ENCODE results near the gene GSTP1.

The GSTP1 gene

DNA sequence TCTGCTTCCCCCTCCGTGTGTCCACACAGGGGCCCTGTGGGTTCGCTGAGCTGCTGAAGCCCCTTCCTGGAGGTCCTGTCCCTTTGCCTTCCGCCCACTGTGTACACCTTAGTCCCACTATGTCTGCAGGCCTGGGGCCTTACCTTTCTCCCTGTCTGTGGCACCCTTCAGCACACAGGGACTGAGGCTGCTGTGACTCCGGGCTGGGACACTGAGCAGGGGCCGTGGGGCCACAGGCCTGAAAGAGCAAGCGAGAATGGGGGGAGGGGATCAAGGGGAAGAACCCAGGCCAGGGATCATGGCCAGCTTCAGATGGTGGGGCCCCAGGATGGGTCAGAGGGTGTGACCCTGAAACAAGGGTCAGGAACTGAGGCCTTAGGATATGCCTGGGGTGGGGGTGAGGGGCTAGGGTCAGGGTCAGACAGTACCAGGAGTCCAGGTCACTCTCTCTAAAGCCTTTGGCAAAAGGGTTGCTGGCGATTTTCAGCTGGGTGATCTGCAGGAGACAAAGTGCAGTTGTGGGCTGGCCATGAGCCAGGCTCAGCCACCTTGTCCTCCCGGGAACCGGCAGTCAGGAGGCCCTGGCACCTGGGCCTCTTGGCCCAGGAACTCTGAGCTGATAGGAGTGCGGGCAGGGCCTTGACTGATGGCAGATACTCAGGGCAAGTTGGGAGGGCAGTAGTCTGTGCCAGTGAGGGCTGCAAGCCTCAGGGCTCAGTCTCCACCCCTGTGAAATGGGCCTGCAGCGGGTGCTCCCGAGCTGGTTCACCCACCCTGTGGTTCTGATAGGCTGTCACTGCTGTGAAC, 48.8 kb downstream of the GSTP1 start:
- DNase-seq: no peak

DNA sequence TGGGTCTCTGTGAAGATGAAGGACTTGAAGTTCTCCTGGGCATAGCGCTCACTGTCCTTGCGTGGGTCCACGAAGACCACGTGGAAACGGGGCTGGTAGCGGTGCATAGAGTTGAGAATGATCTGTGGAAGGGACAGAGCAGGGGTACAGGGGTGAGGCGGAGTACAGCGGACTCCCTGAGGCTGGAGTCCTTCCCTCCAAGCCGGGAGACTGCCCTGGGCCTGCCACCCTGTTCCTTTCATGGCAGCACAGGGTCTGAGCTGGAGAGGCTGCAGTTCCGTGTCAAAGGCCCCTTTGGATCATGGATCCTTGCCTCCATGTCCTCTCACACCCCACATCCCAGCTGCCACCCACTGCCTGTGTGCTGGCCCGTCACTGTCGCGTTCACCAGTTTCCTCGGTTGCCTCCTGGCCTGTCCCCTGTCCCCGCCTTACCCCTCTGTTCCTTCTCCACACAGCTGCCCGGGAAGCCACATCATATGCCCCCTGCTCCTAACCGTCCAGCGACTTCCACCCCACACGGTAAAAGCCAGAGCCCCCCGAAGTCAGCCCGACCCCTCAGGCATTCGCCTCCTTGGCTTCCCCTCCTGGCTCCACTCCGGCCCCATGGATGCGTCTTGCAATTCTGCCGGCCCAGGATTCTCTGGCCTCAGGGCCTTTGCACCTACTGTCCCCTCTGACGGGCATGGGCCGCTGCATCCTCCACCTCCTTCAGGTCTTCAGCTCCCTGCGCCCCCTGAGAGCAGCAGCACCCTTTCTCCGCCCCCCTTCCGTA, 49.6 kb downstream of the GSTP1 start:
- no peak for DNase-seq

DNA sequence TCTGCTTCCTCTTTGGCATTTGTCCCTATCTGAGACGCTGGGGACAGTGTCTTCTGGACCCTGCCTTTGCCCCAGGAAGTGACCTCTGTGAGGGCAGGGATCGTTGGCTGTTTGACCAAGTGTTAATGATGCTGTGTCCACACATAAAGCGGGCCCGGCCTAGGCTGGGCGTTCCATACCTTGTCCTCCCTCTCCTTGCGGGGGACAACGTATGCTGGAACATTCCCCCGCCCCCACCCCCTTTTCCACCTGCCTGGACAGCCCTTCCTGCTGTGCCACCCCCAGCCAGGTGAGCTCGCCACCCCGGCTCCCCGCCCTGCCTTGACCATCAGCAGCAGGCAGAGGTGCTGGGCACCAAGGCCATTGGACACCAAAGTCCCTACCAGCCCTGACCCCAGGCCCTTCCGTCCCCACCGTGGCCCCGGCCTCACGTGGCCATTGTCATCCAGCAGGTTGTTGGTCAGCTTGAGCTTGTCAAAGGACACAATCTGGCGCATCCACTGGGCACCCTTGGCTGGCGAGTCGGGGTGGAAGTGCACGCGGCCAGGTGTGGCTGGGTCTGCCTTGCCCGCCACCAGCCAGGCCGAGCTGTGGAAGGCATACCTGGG, 50.2 kb downstream of the GSTP1 start:
- DNase-seq: no peak

DNA sequence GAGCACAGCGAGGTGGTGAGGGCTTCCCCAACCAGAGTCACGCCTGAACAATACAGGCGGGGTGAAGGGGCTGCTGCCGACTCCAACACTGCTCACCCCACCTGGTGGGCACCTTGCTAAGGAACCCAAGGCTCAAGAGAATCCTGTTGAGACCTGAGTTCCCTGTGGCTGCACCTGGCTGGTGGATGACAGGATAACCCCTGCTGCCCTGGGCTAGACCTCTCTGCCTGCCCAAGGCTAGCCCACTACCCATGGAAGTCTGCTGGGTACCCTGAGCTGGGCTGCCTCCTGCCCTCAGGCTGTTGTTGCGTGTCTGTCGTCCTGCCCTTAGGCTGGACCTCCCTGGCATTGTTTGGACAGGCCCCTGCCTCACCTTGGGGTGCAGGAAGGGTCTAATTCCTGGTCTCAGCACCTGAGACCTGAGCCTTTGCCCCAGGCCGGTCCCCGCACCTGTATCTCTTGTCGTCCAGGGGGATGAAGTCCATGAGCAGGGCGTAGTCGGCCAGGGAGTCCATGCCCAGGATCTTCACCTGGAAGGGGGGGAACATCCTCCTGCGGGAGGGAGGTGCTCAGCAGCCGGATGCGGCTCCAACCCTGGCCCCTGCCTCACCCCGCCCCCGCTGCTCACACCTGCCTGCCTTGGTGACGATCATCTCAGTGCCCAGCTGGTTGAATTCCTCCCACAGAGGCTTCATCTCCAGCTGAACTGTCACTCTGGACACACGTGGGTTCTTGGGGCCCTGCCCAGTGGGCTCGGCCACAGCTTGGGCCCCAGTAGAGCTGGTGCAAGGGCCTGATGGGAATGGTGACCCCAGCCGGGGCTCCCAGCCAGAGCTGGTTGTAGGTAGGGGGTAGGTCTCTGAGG, 51.0 kb downstream of the GSTP1 start:
- DNase-seq: no peak

DNA sequence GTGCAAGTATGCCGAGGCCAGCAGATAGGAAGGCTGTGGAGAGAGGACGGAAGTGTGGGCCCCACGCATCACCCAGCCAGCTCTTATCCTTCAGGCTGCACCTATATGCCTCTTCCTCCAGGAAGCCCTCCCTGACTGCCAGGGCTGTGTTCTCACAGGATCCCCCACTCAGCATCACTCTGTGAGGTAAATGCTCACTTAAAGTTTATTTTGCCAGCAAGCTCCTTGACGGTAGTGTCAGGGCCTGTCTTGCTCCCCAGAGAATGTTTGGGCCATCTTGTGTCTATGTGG, 51.6 kb downstream of the GSTP1 start:
- DNase-seq: no peak

Measured in NCI-H526 treated with DMSO at 0.1 percent for 48 hours (cell line).